Measurements from ENCODE around the gene KRT2.

GRCh38 chr12:52699373-52699772 is 47.4 kb upstream of the KRT2 start:
- TF ChIP-seq CTCF (conservative IDR thresholded peaks at IDR 0.05; ENCODE audit: low read depth, low read length) (no peak), BHLHE40 (IDR thresholded peaks at IDR 0.05; ENCODE audit: low read depth, low read length) (no peak), POLR2A (IDR thresholded peaks at IDR 0.05; ENCODE audit: low read depth, low read length) (no peak), USF2 (IDR thresholded peaks at IDR 0.05; ENCODE audit: low read depth, low read length) (no peak), RAD21 (IDR thresholded peaks at IDR 0.05; ENCODE audit: low read length) (no peak), CEBPB (IDR thresholded peaks at IDR 0.05; ENCODE audit: low read depth, low read length) (no peak), SMC3 (IDR thresholded peaks at IDR 0.05; ENCODE audit: low read depth, low read length) (no peak), MAZ (IDR thresholded peaks at IDR 0.05; ENCODE audit: borderline replicate concordance, low read depth, low read length) (no peak), RFX5 (IDR thresholded peaks at IDR 0.05; ENCODE audit: low read depth, low read length) (no peak), ELK1 (IDR thresholded peaks at IDR 0.05; ENCODE audit: borderline replicate concordance, low read depth, low read length) (no peak), MAFK (IDR thresholded peaks at IDR 0.05; ENCODE audit: low read depth, low read length) (no peak), NFE2L2 (IDR thresholded peaks at IDR 0.05; ENCODE audit: low read depth, low read length) (no peak)

All from IMR-90 (cell line).